Renal cortical epithelial cell (primary cell): Measurements from ENCODE around the gene QRFP. TPM values are rescaled to one million over a fixed set of nuclear protein-coding genes. Genes with fewer than 3 reads are reported as not detected.

Experiments
- DNase-seq: peaks from one replicate; pipeline ENCODE4 v3.0.0-alpha.2; 2011; ENCODE audit warnings: low read depth
- total RNA-seq: library from RNA; depleted of rRNA; stranded (reverse); fragments of >200 nt; gene quantifications from 2 replicates; pipeline ENCODE4 v1.2.3, GENCODE V29; 2014

The QRFP gene
- not detected in 2 replicates for total RNA-seq

DNA sequence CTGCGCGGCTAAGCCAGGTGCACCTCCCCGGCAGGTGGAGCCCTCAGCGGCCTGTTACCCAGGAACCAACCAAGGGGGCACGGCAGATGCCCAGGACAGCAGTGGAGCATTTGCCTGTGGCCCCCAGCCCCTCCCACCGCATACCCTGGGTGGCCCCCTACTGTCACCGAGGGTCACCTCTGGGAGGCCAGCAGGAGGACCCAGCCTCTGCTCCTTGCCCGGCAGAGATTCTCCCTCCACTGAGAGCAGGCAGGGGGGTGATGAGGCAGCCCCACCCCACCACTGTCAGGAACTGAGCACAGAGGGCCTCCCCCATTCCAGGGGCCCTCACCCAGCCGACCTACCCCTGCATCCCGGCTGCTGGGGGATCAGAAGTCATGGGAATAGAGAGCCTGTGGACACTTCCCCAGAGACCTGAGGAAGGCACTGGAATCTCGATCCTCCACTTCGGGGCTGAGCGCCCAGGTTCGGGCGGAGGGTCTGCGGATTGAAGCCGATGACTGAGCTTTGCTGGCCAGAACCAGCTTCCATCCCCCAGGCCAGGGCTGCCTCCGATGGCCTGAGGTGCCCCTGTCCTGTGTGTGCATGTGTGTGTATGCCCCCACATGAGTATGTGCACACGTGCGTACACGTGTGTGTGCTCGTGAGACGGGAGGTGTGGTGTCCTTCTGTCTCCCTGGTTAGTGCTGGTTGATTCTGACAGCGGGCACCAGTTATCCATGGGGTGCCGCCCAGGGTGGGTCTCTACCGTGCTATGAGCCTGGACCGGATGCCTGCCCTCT, at the start of gene QRFP:
TSS of gene QRFP (minus strand) at position 580 of the 782 bp plus-strand sequence. CDS start 2,974 bp downstream, outside the sequence.
- no peak for DNase-seq

DNA sequence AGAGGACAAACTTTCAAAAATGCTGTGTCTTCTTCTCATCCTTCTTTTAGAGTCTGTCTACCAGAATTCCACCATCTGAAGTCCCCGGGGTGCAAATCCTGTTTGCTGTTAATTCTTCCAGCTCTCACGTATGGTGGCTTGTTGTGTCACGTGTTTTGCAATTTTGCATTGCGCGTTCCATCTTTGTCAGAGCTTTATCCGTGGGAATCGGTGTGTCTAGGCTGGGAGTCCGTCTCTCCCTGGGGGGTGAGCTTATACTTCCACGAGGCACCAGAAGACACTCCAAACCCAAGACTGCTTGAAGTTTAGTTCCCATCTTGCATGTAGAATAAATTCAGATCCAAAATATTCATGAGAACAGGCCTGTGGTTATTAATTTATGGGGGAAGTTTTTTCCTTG, 48.6 kb upstream of the QRFP start:
- no peak for DNase-seq

GRCh38 chr9:130944510-130945058, 48.0 kb upstream of the QRFP start:
- DNase-seq: no peak

DNA sequence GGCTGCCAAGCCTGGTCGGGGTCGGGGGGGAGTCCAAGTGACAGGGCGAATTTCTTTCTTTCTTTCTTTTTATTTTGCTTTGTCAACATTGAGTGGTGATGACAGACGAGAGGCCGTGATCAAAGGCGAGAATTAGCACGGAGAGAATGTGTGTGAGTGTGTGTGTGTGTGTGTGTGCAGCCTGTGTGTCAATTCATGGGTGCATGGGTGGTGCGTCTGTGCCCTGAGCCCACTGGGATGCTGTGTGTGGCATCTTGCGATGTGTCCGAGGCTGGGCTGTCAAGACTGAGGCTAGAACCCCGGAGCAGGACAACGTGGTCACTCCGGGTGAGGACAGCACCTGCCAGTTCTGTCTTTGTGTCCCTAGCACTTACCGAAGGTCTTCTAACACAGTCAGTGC, 47.2 kb upstream of the QRFP start:
- no peak for DNase-seq

- DNase-seq: no peak
Measured at GRCh38 chr9:130943221-130943620, 46.6 kb upstream of the QRFP start.

DNA sequence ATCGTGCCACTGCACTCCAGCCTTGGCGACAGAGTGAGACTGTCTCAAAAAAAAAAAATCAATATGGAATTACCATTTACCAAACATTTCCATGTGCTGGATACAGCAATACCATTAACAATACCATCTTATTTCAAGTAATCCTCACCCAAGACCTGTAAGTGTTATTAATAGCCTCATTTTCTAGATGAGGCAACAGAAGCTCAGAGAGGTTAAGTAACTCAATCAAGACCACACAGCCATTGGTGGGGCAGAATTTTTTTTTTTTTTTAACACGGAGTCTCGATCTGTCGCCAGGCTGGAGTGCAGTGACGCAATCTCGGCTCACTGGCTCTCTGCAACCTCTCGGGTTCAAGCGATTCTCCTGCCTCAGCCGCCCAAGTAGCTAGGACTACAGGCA, 46.1 kb upstream of the QRFP start:
- DNase-seq: no peak

GRCh38 chr9:130942084-130942483, 45.5 kb upstream of the QRFP start:
- no peak for DNase-seq

DNA sequence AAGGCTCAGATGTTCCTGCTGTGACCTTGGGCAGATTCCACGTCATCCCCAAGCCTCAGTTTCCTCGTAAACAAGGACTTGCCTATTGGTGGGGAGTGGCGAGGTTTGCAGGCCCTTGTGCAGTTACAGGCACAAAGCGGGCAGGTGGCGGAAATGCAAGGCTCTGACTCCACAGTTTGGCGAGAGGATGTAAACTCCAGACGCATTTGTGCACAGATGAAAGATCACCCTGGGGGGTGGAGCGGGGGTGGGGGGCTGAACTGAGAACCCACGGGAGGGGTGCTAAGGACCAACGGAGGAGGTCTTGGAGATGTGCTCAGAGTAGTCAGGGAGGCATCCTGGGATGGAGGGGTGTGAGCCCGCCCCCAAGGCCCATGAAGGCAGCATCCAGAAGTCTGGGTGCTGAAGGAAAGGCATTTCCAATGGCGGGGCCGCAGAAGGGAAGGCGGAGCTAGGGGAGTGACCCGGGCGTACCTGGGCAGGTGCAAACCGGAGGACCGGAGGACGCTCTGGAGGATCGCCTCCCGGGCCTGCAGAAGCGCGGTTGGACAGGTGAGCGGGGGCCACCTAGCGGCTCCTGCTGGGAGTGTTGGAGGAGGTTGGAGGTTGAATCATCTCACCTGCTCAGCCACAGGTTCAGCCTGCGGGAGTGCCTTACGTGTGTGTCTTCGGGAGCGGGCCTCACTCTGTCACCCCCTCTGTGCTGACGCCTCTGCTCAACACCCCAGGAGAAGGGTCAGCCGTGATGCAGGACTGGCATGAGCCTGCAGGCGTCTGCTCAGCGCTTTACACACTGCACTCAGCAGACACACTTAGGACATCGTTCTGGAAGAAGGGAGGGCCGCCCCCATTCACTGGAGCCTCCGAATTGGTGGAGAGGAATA, 44.3 kb upstream of the QRFP start:
- peak; percentile 43 for DNase-seq

DNA sequence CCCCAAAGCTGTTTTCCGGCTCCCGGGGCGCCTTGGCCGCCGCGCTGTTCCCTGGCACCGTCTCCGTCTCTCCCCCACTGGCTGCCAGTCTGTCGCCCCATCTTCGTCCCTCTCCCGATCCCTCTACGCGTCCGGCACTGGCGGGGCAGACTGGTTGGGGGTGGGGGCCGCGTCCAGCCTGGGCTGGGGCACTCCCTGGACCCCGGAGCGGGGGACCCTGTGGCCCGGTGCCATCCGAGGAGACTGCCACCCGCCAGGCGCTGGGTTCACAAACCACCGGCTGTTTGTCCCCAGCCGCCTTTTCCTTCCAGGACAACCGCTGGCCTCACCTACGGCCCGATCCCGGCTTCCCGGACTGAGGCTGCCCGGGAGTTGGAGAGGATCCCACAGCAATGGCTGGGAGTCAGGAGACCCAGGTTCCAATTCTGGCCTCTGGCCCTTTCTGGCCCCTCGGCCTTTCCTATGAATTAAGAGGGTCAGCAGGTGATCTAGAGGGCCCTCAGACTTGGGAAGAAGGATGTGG, 43.5 kb upstream of the QRFP start:
- DNase-seq: no peak

DNA sequence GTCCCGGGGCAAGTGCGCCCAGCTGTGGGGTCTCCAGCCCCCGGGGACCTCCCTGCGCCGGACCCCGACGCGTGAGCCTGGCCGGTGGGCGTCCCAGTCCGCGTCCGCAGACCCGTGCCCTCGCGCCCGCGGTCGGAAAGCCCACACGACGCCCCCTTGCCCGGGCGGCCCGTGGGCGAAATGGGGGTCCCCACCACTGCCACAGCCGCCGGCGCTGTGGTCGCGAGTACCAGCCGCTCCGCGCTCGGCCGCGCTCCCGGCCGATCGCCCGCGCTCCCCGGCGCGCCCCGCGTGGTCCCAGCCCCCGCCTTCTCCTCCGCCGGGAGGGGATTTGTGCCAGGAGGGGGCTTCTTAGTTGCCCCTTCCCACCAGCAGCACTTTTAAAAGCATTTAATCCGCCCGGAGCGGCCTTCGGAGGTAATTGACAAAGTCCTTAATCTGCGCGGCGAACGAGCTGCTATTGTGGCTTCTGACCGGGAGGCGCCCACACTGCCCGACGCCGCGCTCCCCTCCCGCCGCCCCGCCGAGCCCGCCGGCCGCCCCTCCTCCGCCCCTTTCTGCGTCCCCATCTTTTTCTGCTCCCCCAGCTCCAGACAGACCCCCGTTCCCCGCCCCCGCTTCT, 42.9 kb upstream of the QRFP start:
- no peak for DNase-seq

- DNase-seq: no peak
Measured at GRCh38 chr9:130938652-130939404, 42.2 kb upstream of the QRFP start, which contains the start of gene FIBCD1. Gene FIBCD1, minus strand, starts transcription at chr9:130939247. Its CDS starts 640 bp downstream, at chr9:130938607.

DNA sequence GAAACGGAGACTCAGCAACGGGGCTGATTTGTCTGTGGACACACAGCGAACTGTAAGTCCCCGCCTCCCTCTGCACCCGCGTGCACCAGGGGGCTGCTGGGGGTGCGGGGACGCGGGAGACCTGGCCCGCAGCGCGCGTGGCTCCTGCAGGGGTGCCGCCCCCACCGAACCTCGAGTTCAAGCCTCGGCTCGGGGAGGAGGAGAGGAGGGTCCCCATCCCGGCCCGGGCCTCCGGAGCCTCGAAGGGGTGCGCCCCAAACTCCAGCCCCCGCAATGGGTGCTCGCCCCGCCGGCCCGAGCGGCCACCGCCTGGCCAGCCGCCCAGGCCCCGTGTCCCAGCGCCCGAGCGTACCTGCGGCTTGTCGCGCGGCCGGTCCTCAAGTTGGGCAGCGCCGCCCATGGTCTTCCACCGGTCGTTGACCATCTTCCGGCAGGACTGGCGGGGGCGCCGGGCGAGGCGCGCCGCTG, 41.6 kb upstream of the QRFP start:
- no peak for DNase-seq

DNA sequence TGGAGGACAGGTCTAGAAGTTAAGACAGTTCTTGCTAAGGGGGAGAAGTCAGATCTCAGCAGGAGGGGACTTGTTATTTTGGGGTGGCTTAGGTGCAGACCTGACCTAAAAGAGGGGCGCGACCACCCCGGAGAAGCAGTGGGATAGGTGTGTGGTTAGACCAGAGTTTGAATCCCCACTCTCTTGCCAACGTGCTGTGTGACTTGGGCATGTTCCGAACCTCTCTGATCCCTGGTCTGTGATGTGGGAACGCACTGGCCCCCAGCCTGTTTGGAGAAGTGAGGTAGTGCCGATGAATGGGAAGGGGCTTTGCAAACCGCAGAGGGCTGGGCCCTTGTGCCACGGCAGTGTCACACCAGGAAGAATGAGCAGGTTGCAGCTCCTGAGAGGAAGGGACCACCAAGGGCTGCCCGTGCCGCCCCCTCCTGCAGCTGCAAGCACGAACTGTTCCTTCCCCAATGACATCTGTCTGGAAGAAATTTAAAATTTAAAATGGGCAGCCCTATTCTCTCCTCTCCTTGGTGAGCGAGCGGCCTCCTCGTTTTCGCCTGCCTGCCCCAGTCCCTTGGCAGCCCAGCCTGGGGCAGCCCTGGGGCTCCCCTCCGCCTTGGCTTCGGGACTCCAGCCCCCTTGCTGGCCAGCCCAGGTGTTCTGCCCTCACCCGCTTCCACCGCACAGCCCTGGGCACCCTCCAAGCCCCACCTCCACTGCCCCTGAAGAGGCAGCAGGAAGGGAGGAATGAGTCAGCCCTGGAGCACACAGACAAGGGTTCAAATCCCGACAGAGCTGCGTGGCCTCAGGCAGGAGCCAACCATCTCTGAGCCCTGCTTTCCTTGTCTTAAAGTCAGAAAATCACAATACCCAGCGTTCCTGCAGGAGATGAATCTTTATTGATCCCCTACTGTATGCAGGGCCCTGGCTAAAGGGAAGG, 40.8 kb upstream of the QRFP start:
- no peak for DNase-seq

- peak; percentile 57 for DNase-seq
Measured at GRCh38 chr9:130936285-130937117, 39.9 kb upstream of the QRFP start.

- DNase-seq: no peak
Measured at GRCh38 chr9:130935648-130936271, 39.1 kb upstream of the QRFP start.

DNA sequence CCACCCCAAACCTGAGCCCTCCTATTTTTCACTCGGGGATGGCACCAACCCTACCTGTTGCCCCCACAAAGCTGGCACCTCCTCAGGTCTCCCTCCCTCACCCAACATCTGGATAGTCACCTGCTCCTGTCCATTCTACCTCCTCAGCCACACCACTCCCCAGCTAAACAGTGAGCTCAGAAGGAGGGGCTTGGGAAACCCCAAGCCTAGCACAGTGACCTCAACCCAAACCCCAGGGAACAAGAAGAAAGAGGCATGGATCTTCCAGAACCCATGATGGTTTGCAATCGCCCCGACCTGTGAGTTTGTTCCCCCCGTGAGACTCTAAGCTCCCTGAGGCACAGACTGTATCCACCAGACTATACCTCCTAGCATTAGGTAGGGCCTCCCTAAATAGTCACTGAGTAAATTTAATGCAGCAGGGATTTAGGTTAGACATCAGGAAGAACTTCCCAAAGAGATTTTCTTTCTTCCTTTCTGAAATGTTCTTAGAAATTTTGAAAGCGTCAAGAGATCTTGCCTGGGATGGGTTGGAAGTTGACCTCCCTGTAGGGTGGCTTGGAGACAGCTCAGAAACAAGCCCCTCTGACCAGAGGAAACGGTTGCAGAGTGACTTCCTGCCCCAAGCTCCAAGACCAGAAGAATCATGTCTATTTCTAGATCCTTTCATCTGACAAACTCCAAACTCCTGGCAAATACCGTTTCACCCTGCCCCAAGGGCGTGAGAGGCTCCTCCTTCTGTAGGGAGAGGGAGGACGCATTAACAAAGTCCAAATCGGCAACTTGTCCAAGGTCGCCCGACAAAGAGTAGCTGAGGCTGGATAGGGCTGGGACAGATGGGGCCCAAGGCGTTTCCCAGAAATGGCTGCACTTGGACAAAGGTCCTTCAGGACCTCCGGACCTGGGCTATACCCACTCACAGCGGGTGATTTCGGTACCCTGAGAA, 38.4 kb upstream of the QRFP start:
- DNase-seq: no peak

GRCh38 chr9:130934246-130934645, 37.6 kb upstream of the QRFP start:
- DNase-seq: no peak
